Liver (tissue), 9 donors: ENCODE data around the gene IFNGR1. TPM values are rescaled to one million over a fixed set of nuclear protein-coding genes. Genes with fewer than 3 reads are reported as not detected.

ENCODE experiments used
- DNase-seq: peaks from one replicate; pipeline ENCODE4 v3.0.0-alpha.2; 2017; ENCODE audit warnings: low spot score
- H3K27ac ChIP-seq, 2 donors: one replicate each; pipeline ENCODE4 v1.7.0; 2013; ENCODE audit warnings: inconsistent platforms in 2 of 2, low read length in 2 of 2, control low read depth in 1 of 2, low read depth in 1 of 2, mild to moderate bottlenecking in 1 of 2
- H3K27me3 ChIP-seq, 4 donors: one replicate each; pipeline versions ENCODE4 v1.6.1 to v1.7.0; 2013; ENCODE audit warnings: low read length in 3 of 4, inconsistent platforms in 1 of 4, mild to moderate bottlenecking in 1 of 4, moderate library complexity in 1 of 4; ENCODE audit not compliant: control insufficient read depth in 4 of 4, insufficient read depth in 4 of 4
- H3K36me3 ChIP-seq, 4 donors: one replicate each; pipeline versions ENCODE4 v1.6.1 to v1.7.0; 2013; ENCODE audit warnings: low read length in 3 of 4, mild to moderate bottlenecking in 3 of 4, low read depth in 1 of 4, moderate library complexity in 1 of 4; ENCODE audit not compliant: control insufficient read depth in 4 of 4, insufficient read depth in 3 of 4
- H3K4me1 ChIP-seq, 4 donors: one replicate each; pipeline versions ENCODE4 v1.6.1 to v1.7.0; 2013; ENCODE audit warnings: low read length in 3 of 4, mild to moderate bottlenecking in 3 of 4, moderate library complexity in 1 of 4; ENCODE audit not compliant: control insufficient read depth in 4 of 4, insufficient read depth in 4 of 4
- H3K4me3 ChIP-seq, 3 donors: one replicate each; pipeline versions ENCODE4 v1.6.1 to v1.7.0; 2013; ENCODE audit warnings: low read length in 3 of 3, control low read depth in 1 of 3, low read depth in 1 of 3, mild to moderate bottlenecking in 1 of 3
- H3K9ac ChIP-seq, 2 donors: one replicate each; pipeline ENCODE4 v1.7.0; 2013; ENCODE audit warnings: low read length in 2 of 2, mild to moderate bottlenecking in 2 of 2, moderate library complexity in 2 of 2, control low read depth in 1 of 2, low read depth in 1 of 2
- H3K9me3 ChIP-seq, 4 donors: one replicate each; pipeline versions ENCODE4 v1.6.1 to v1.7.0; 2013; ENCODE audit warnings: low read length in 3 of 4; ENCODE audit not compliant: control insufficient read depth in 4 of 4
- EGR1 ChIP-seq, 2 donors: IDR thresholded peaks; 2 replicates each; pipeline ENCODE4 v1.6.1; 2016 to 2018; ENCODE audit warnings: antibody characterized with exemption in 2 of 2, low read depth in 2 of 2
- FOXA1 ChIP-seq: IDR thresholded peaks from 2 replicates; pipeline ENCODE4 v1.6.1; 2016; ENCODE audit warnings: antibody characterized with exemption
- FOXA2 ChIP-seq: IDR thresholded peaks from 2 replicates; pipeline ENCODE4 v1.6.1; 2016; ENCODE audit warnings: antibody characterized with exemption
- HNF4A ChIP-seq, 2 donors: conservative IDR thresholded peaks; 2 replicates each; pipeline ENCODE4 v1.6.1; 2016; ENCODE audit warnings: antibody characterized with exemption in 2 of 2, mild to moderate bottlenecking in 2 of 2
- HNF4G ChIP-seq: IDR thresholded peaks from 2 replicates; pipeline ENCODE4 v1.6.1; 2016; ENCODE audit warnings: antibody characterized with exemption
- JUND ChIP-seq, 2 donors: IDR thresholded peaks; 2 replicates each; pipeline ENCODE4 v1.6.1; 2016; ENCODE audit warnings: antibody characterized with exemption in 2 of 2
- NR2F2 ChIP-seq: IDR thresholded peaks from 2 replicates; pipeline ENCODE4 v1.6.1; 2016; ENCODE audit warnings: antibody characterized with exemption
- RAD21 ChIP-seq, 2 donors: IDR thresholded peaks; 2 replicates each; pipeline ENCODE4 v1.6.1; 2016; ENCODE audit warnings: antibody characterized with exemption in 2 of 2, mild to moderate bottlenecking in 2 of 2
- RXRA ChIP-seq, 2 donors: IDR thresholded peaks; 2 replicates each; pipeline ENCODE4 v1.6.1; 2017 to 2018; ENCODE audit warnings: antibody characterized with exemption in 2 of 2, mild to moderate bottlenecking in 1 of 2
- YY1 ChIP-seq: IDR thresholded peaks from 2 replicates; pipeline ENCODE4 v1.6.1; 2016; ENCODE audit warnings: antibody characterized with exemption, mild to moderate bottlenecking
- WGBS: extraction: QIAGEN DNeasy Blood & Tissue Kit; methylation state at CpG from one replicate; pipeline ENCODE4 v1.1.7; 2013; 5-methylcytosine and 5-hydroxymethylcytosine counted together
- polyA plus RNA-seq, 2 donors: library from polyadenylated mRNA; stranded (reverse) in 1 of 2; unstranded in 1 of 2; fragments of 200-250 nt in 1 of 2; fragments of >200 nt in 1 of 2; fragmentation: Nextera tagmentation in 1 of 2; extraction: Ambion mirVana in 1 of 2; gene quantifications; one replicate each; pipeline versions ENCODE4 v1.2.1 to v1.2.3, GENCODE V29; 2013 to 2015
- total RNA-seq, 2 donors: library from RNA; depleted of rRNA; stranded (reverse); fragments of >200 nt; gene quantifications; one replicate each; pipeline ENCODE4 v1.2.3, GENCODE V29; 2014
- TF ChIP-seq, protein P1 (sequence below): IDR thresholded peaks from 2 replicates; pipeline ENCODE4 v1.6.1; 2016; ENCODE audit warnings: antibody characterized with exemption, mild to moderate bottlenecking
- TF ChIP-seq, protein P2 (sequence below): IDR thresholded peaks from 2 replicates; pipeline ENCODE4 v1.6.1; 2016; ENCODE audit warnings: antibody characterized with exemption
- TF ChIP-seq, protein P3 (sequence below): fragments of 150-350 bp; IDR thresholded peaks from 2 replicates; pipeline ENCODE4 v1.5.1; 2017; ENCODE audit warnings: improper control_type of control experiment, low read depth, low read length; ENCODE audit not compliant: missing input control
- TF ChIP-seq, protein P4 (sequence below): IDR thresholded peaks from 2 replicates; pipeline ENCODE4 v1.6.1; 2016; ENCODE audit warnings: antibody characterized with exemption
- TF ChIP-seq, protein P5 (sequence below): IDR thresholded peaks from 2 replicates; pipeline ENCODE4 v1.6.1; 2016; ENCODE audit warnings: antibody characterized with exemption
- donor health status: healthy.
- donor health status: healthy.
- donor health status: healthy.
- donor health status: healthy.
- donor health status: healthy.

IFNGR1 gene
- total and polyA plus RNA-seq, 4 donors: 33.9 to 57.8 (median 39.0) TPM

DNA sequence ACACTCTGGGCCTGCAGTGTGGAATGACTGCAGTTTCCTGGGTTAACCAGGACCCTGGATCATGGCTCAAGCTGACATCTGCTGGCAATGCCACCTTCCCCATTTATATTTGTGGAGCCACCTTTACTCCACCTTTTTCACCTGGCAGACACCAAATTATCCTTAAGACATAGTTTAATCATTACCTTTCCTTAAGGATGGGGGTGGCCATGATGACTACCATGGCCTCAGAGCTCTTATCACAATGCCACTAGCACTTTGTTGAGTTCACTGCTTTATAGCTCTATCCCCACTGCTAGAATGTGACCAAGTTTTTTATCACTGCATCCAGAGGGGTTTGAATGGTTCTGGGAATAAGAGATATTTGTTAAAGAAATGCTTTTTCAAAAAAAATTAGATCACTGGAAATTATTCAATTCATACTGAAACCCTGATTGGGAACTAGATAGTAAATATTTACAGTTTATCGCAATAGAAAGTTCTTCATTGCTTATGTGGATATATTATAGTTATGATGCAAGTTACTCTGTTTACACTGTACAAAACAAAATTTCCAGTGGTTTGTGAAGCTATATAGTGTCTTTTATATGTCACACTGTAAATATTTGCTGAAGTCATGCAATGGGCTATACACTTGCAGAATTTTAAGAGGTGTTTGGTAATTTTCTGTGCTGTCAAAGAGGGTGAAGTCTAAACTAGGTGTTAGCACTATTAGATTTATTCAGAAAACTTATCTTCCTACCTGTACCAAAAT lies 37.3 kb upstream of the IFNGR1 start:
- Histone ChIP-seq H3K36me3 (no peaks in the 10 kb centered on the region), H3K27ac (no peak overlapping the region), H3K9ac (no peak overlapping the region), H3K4me1 (peaks cover 0 to 3% (median 0%) of the 10 kb centered on the region in 4 donors), H3K27me3 (no peaks in the 10 kb centered on the region), H3K9me3 (peaks cover 0 to 8% (median 2%) of the 10 kb centered on the region in 4 donors), H3K4me3 (no peak overlapping the region)
- 84% methylated on average over 1 of the region's 1 CpG for WGBS
- DNase-seq: no peak
- TF ChIP-seq, protein P1, sequence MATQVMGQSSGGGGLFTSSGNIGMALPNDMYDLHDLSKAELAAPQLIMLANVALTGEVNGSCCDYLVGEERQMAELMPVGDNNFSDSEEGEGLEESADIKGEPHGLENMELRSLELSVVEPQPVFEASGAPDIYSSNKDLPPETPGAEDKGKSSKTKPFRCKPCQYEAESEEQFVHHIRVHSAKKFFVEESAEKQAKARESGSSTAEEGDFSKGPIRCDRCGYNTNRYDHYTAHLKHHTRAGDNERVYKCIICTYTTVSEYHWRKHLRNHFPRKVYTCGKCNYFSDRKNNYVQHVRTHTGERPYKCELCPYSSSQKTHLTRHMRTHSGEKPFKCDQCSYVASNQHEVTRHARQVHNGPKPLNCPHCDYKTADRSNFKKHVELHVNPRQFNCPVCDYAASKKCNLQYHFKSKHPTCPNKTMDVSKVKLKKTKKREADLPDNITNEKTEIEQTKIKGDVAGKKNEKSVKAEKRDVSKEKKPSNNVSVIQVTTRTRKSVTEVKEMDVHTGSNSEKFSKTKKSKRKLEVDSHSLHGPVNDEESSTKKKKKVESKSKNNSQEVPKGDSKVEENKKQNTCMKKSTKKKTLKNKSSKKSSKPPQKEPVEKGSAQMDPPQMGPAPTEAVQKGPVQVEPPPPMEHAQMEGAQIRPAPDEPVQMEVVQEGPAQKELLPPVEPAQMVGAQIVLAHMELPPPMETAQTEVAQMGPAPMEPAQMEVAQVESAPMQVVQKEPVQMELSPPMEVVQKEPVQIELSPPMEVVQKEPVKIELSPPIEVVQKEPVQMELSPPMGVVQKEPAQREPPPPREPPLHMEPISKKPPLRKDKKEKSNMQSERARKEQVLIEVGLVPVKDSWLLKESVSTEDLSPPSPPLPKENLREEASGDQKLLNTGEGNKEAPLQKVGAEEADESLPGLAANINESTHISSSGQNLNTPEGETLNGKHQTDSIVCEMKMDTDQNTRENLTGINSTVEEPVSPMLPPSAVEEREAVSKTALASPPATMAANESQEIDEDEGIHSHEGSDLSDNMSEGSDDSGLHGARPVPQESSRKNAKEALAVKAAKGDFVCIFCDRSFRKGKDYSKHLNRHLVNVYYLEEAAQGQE: no peak
- TF ChIP-seq, protein P2, sequence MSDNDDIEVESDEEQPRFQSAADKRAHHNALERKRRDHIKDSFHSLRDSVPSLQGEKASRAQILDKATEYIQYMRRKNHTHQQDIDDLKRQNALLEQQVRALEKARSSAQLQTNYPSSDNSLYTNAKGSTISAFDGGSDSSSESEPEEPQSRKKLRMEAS: no peak
- TF ChIP-seq HNF4A (conservative IDR thresholded peaks at IDR 0.05) (no peak), RXRA (IDR thresholded peaks at IDR 0.05) (no peak), RAD21 (IDR thresholded peaks at IDR 0.05) (no peak), YY1 (no peak)
- TF ChIP-seq, protein P3, sequence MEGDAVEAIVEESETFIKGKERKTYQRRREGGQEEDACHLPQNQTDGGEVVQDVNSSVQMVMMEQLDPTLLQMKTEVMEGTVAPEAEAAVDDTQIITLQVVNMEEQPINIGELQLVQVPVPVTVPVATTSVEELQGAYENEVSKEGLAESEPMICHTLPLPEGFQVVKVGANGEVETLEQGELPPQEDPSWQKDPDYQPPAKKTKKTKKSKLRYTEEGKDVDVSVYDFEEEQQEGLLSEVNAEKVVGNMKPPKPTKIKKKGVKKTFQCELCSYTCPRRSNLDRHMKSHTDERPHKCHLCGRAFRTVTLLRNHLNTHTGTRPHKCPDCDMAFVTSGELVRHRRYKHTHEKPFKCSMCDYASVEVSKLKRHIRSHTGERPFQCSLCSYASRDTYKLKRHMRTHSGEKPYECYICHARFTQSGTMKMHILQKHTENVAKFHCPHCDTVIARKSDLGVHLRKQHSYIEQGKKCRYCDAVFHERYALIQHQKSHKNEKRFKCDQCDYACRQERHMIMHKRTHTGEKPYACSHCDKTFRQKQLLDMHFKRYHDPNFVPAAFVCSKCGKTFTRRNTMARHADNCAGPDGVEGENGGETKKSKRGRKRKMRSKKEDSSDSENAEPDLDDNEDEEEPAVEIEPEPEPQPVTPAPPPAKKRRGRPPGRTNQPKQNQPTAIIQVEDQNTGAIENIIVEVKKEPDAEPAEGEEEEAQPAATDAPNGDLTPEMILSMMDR: no peak
- TF ChIP-seq, protein P4, sequence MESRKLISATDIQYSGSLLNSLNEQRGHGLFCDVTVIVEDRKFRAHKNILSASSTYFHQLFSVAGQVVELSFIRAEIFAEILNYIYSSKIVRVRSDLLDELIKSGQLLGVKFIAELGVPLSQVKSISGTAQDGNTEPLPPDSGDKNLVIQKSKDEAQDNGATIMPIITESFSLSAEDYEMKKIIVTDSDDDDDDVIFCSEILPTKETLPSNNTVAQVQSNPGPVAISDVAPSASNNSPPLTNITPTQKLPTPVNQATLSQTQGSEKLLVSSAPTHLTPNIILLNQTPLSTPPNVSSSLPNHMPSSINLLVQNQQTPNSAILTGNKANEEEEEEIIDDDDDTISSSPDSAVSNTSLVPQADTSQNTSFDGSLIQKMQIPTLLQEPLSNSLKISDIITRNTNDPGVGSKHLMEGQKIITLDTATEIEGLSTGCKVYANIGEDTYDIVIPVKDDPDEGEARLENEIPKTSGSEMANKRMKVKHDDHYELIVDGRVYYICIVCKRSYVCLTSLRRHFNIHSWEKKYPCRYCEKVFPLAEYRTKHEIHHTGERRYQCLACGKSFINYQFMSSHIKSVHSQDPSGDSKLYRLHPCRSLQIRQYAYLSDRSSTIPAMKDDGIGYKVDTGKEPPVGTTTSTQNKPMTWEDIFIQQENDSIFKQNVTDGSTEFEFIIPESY: no peak

DNA sequence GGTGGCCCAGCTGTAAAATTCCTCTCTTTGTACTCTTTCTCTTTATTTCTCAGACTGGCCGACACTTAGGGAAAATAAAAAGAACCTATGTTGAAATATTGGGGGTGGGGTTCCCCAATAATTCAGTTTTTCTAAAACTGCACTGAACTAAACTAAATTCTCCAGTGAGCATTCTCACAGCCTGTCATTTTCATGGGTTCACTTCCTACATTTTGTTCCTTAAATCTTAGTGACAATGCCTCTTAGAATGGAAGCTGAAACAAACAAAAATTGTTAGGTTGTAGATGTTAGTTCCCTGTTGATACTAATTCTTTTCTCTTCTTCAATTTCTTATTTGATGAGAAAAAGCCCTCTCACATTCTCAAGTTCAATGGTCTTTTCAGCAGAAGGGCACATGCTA lies 35.8 kb upstream of the IFNGR1 start:
- H3K4me1 ChIP-seq: no peaks in the 10 kb centered on the region
- TF ChIP-seq, protein P5, sequence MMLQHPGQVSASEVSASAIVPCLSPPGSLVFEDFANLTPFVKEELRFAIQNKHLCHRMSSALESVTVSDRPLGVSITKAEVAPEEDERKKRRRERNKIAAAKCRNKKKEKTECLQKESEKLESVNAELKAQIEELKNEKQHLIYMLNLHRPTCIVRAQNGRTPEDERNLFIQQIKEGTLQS: no peak
- TF ChIP-seq FOXA2 (no peak), HNF4G (no peak), JUND (IDR thresholded peaks at IDR 0.05) (no peak), FOXA1 (no peak), NR2F2 (no peak), HNF4A (conservative IDR thresholded peaks at IDR 0.05) (no peak), EGR1 (IDR thresholded peaks at IDR 0.05; ENCODE audit: low read depth in 2 of 2) (no peak)
- TF ChIP-seq, protein P2: no peak
- TF ChIP-seq, protein P1: no peak
- TF ChIP-seq, protein P4: no peak
- H3K27ac ChIP-seq: no peak overlapping the region
- H3K9ac ChIP-seq: no peak overlapping the region
- WGBS: 85% methylated on average over 1 of the region's 1 CpG
- H3K4me3 ChIP-seq: no peak overlapping the region
- H3K9me3 ChIP-seq: peaks cover 0 to 8% (median 2%) of the 10 kb centered on the region in 4 donors
- DNase-seq: no peak
- no peaks in the 10 kb centered on the region for H3K36me3 ChIP-seq
- H3K27me3 ChIP-seq: no peaks in the 10 kb centered on the region
